Mammary epithelial cell (primary cell): ENCODE data around the gene PGM3.

Experiments
- EZH2 ChIP-seq: IDR thresholded peaks from 2 replicates; pipeline ENCODE4 v1.6.1; 2012; ENCODE audit warnings: low read length, inconsistent platforms, borderline replicate concordance
- TF ChIP-seq, protein P1 (sequence below), 2 donors: IDR thresholded peaks in 1 of 2; conservative IDR thresholded peaks in 1 of 2; 2 replicates each; pipeline ENCODE4 v1.5.1; 2011 to 2012; ENCODE audit warnings: inconsistent platforms in 2 of 2, low read length in 2 of 2, mild to moderate bottlenecking in 2 of 2, control low read depth in 1 of 2, low read depth in 1 of 2; ENCODE audit not compliant: insufficient read depth in 1 of 2; ENCODE audit errors: extremely low read depth in 1 of 2

DNA sequence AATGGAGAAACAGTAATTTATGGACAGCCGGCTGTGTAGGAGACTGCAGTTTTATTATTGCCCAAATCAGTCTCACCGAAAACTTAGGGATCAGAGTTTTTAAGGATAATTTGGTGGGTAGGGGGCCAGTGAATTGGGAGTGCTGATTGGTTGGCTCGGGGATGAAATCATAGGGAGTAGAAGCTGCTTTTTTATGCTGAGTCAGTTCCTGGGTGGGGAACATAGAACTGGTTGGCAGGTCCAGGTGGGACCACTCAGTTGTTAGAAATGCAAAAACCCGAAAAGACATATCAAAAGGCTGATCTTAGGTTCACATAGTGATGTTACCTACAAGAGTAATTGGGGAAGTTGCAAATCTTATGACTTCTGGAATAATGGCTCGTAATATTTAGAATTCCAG, 66.3 kb downstream of the PGM3 start:
- no peak for TF ChIP-seq EZH2
- TF ChIP-seq, protein P1, sequence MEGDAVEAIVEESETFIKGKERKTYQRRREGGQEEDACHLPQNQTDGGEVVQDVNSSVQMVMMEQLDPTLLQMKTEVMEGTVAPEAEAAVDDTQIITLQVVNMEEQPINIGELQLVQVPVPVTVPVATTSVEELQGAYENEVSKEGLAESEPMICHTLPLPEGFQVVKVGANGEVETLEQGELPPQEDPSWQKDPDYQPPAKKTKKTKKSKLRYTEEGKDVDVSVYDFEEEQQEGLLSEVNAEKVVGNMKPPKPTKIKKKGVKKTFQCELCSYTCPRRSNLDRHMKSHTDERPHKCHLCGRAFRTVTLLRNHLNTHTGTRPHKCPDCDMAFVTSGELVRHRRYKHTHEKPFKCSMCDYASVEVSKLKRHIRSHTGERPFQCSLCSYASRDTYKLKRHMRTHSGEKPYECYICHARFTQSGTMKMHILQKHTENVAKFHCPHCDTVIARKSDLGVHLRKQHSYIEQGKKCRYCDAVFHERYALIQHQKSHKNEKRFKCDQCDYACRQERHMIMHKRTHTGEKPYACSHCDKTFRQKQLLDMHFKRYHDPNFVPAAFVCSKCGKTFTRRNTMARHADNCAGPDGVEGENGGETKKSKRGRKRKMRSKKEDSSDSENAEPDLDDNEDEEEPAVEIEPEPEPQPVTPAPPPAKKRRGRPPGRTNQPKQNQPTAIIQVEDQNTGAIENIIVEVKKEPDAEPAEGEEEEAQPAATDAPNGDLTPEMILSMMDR (conservative IDR thresholded peaks at IDR 0.05 in 1 of 2, IDR thresholded peaks at IDR 0.05 in 1 of 2; ENCODE audit: extremely low read depth in 1 of 2, insufficient read depth in 1 of 2, low read depth in 1 of 2, low read length in 2 of 2), result no peak
